CD4-positive, CD25-positive, alpha-beta regulatory T cell (primary cell): ENCODE measurements around the gene KDM7A. TPM values are rescaled to one million over a fixed set of nuclear protein-coding genes. Genes with fewer than 3 reads are reported as not detected.

ENCODE experiments used
- ATAC-seq, 2 donors: fragments of 150-1000 bp; cut with Tn5 transposase; one replicate each; pipeline ENCODE4 v1.10.0; 2021; ENCODE audit warnings: low read depth in 2 of 2, moderate number of reproducible peaks in 2 of 2, moderate library complexity in 1 of 2
- DNase-seq, 3 donors: peaks; one replicate each; pipeline versions ENCODE4 v3.0.0 to v3.0.0-alpha.2; 2012 to 2022; ENCODE audit warnings: mixed read lengths in 1 of 3
- H3K27ac ChIP-seq: one replicate; pipeline ENCODE4 v1.7.0; 2013; ENCODE audit warnings: mild to moderate bottlenecking, low read length; ENCODE audit not compliant: insufficient read depth, poor library complexity, severe bottlenecking
- H3K27me3 ChIP-seq: one replicate; pipeline ENCODE4 v1.7.0; 2013; ENCODE audit warnings: low read length; ENCODE audit not compliant: control insufficient read depth, insufficient read depth
- H3K36me3 ChIP-seq: one replicate; pipeline ENCODE4 v1.7.0; 2013; ENCODE audit warnings: mild to moderate bottlenecking, low read length, moderate library complexity; ENCODE audit not compliant: control insufficient read depth, insufficient read depth
- H3K4me1 ChIP-seq: 2 replicates; pipeline ENCODE4 v1.7.0; 2013; ENCODE audit warnings: mild to moderate bottlenecking, low read length; ENCODE audit not compliant: insufficient read depth, control insufficient read depth, poor library complexity, severe bottlenecking
- H3K4me3 ChIP-seq: one replicate; pipeline ENCODE4 v1.7.0; 2013; ENCODE audit warnings: low read depth, mild to moderate bottlenecking, low read length, moderate library complexity
- H3K9me3 ChIP-seq, 2 experiments: 1 replicate in 1 of 2; 2 replicates in 1 of 2; pipeline ENCODE4 v1.7.0; 2013; ENCODE audit warnings: low read length in 2 of 2, mild to moderate bottlenecking in 1 of 2, moderate library complexity in 1 of 2; ENCODE audit not compliant: control insufficient read depth in 2 of 2
- H3K27ac Mint-ChIP-seq, 3 donors: one replicate each; pipeline ENCODE4 v1.8.0; 2020 to 2022; ENCODE audit warnings: mild to moderate bottlenecking in 3 of 3, mixed read lengths in 3 of 3, moderate library complexity in 2 of 3
- H3K27me3 Mint-ChIP-seq: one replicate; pipeline ENCODE4 v1.8.0; 2022; ENCODE audit warnings: mild to moderate bottlenecking, mixed read lengths
- H3K36me3 Mint-ChIP-seq: one replicate; pipeline ENCODE4 v1.8.0; 2020; ENCODE audit warnings: mixed read lengths
- H3K4me1 Mint-ChIP-seq, 4 donors: one replicate each; pipeline ENCODE4 v1.8.0; 2020 to 2022; ENCODE audit warnings: mixed read lengths in 4 of 4, mild to moderate bottlenecking in 1 of 4
- H3K4me3 Mint-ChIP-seq, 4 donors: one replicate each; pipeline ENCODE4 v1.8.0; 2020 to 2022; ENCODE audit warnings: mild to moderate bottlenecking in 4 of 4, mixed read lengths in 4 of 4, moderate library complexity in 3 of 4
- H3K9me3 Mint-ChIP-seq, 7 donors: one replicate each; pipeline ENCODE4 v1.8.0; 2020 to 2022; ENCODE audit warnings: mixed read lengths in 7 of 7, mild to moderate bottlenecking in 3 of 7, moderate library complexity in 2 of 7
- polyA plus RNA-seq, 4 donors: library from polyadenylated mRNA; unstranded; fragments of 300-500 nt; fragmentation: Illumina TruSeq; gene quantifications; one replicate each; pipeline ENCODE4 v1.2.3, GENCODE V29; 2021
- total RNA-seq: library from RNA; stranded (reverse); gene quantifications from one replicate; pipeline ENCODE4 v1.2.3, GENCODE V29; 2022

KDM7A gene
- total and polyA plus RNA-seq, 5 donors from 2014 or later, result 3.2 to 52.0 (median 4.0) TPM

DNA sequence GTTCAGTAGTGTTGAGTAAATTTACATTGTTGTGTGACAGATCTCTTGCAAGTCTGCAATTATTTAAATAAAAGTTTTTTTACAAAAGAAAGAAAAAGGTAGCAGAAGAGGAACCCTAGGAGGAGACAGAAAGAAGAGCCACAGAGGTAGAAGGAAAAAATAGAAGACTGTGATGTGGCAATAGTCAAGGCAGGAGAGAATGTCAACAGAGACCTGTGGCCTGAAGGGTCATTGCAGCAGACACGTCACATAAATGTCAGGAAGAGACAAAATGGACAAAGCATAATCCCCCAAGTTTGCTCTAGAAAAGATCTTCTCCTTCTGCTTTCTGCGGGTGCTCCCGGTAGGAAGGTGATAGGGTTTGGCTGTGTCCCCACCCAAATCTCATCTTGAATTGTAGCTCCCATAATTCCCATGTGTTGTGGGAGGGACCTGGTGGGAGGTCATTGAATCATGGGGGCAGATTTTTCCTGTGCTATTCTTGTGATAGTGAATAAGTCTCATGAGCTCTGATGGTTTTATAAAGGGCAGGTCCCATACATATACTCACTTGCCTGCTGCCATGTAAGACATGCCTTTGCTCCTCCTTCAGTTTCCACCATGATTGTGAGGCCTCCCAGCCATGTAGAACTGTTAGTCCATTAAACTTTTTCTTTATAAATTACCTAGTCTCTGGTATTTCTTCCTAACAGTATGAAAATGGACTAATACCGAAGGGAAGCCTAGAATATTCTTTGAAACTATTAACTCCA is 41.1 kb upstream of the KDM7A start:
- Histone ChIP-seq H3K27me3 (no peaks in the 10 kb centered on the region), H3K4me1 (peaks cover 21% of the 10 kb centered on the region), H3K9me3 (peaks cover 0 to 2% of the 10 kb centered on the region in 2 experiments), H3K36me3 (no peaks in the 10 kb centered on the region), H3K27ac (no peak overlapping the region), H3K4me3 (no peak overlapping the region)
- Mint-ChIP-seq H3K27ac (no peak overlapping the region), H3K4me1 (peaks cover 0 to 36% (median 25%) of the 10 kb centered on the region in 4 donors), H3K27me3 (peaks cover 6% of the 10 kb centered on the region), H3K36me3 (peaks cover 4% of the 10 kb centered on the region), H3K4me3 (no peak overlapping the region), H3K9me3 (peaks cover 0 to 5% (median 0%) of the 10 kb centered on the region in 7 donors)
- DNase-seq (no peak), ATAC-seq (no peak)

DNA sequence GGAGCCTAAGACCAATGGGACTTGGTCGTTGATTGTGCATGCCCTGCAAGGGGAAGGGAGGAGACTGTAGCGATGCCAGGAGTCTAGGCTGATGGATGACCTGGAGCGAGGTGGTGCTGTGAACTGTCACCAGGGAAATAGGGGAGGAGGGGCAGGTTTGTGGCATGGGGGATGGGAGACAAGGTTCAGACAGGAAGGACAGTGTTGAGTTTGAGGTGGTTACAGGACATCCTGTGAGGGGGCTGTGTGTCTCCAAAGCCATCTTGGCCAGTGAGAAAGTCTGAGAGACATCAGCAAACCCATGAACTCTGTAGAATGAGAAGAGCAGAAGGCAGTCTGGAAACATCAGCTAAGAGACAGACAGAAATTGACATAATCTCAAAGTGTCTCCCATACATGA is 38.5 kb upstream of the KDM7A start:
- Mint-ChIP-seq H3K9me3 (peaks cover 0 to 5% (median 0%) of the 10 kb centered on the region in 7 donors), H3K4me3 (peak overlapping the region in 1 of 4 donors; percentile 6), H3K36me3 (peaks cover 4% of the 10 kb centered on the region), H3K4me1 (peaks cover 12 to 48% (median 40%) of the 10 kb centered on the region in 4 donors), H3K27me3 (peaks cover 6% of the 10 kb centered on the region), H3K27ac (peak overlapping the region in 2 of 3 donors; percentile 42 to 67)
- Histone ChIP-seq H3K36me3 (no peaks in the 10 kb centered on the region), H3K4me3 (no peak overlapping the region), H3K27me3 (no peaks in the 10 kb centered on the region), H3K27ac (no peak overlapping the region), H3K4me1 (peaks cover 43% of the 10 kb centered on the region), H3K9me3 (peaks cover 0 to 2% of the 10 kb centered on the region in 2 experiments)
- DNase-seq (peak in 1 of 3 donors; percentile 60), ATAC-seq (no peak)

DNA sequence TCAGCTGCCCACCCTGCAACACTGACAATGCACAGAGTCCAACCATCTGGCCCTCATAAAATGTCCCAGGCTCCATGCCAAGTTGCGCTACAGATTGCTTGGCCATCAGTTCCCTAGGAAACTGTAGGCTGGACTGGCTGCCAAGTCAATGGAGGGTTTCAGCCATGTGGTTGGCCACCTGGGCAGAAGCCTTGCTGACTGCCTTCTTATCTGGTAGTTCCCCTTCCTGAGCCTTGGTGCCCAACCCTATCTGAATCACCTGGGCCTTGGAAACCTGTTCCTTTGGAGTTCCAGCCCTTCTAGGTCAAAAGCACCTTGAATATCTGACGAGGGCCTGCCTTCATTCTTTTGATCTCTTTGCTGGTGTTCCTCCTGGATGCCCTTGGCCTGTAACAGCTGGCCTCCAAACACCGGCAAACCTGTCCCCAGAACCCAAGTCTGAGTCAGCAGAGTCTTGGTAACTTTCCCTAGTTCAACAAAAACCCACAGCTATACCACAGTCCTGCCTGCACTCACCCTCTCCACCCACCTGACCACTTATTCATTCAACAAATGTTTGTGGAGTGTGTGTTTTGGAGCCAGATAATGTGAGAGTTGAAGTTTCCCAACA is 37.4 kb upstream of the KDM7A start:
- Mint-ChIP-seq H3K36me3 (peaks cover 4% of the 10 kb centered on the region), H3K4me1 (peaks cover 19 to 57% (median 48%) of the 10 kb centered on the region in 4 donors), H3K4me3 (peak overlapping the region in 1 of 4 donors; percentile 36), H3K27ac (peak overlapping the region in 1 of 3 donors; percentile 86), H3K27me3 (peaks cover 6% of the 10 kb centered on the region), H3K9me3 (peaks cover 0 to 5% (median 0%) of the 10 kb centered on the region in 7 donors)
- Histone ChIP-seq H3K9me3 (peaks cover 0 to 2% of the 10 kb centered on the region in 2 experiments), H3K27ac (no peak overlapping the region), H3K27me3 (no peaks in the 10 kb centered on the region), H3K4me3 (no peak overlapping the region), H3K4me1 (peaks cover 53% of the 10 kb centered on the region), H3K36me3 (no peaks in the 10 kb centered on the region)
- ATAC-seq (no peak), DNase-seq (no peak)

DNA sequence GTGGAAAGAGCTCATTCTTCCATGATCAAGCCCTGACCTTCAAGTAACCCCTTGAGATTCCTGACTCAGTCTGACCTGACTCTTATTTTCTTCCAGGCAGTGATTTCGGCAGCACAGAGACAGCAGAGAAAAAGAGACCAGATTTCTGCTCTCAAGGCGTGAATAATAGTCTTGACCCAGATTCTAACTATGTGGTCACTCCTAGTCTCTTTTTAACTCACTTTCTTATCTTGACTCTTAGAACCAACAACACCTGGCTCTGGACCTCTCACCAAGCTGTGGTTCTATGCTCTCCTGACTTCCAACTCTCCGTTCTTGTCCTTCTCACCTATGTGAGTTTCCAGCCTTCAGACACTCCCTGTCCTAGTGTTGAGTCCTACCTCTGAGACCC is 36.9 kb upstream of the KDM7A start:
- Histone ChIP-seq H3K36me3 (no peaks in the 10 kb centered on the region), H3K4me3 (no peak overlapping the region), H3K9me3 (peaks cover 0 to 2% of the 10 kb centered on the region in 2 experiments), H3K27me3 (no peaks in the 10 kb centered on the region), H3K27ac (no peak overlapping the region), H3K4me1 (peaks cover 56% of the 10 kb centered on the region)
- H3K4me3 Mint-ChIP-seq, result peak overlapping the region in 1 of 4 donors; percentile 36
- peak overlapping the region in 1 of 3 donors; percentile 86 for H3K27ac Mint-ChIP-seq
- DNase-seq (no peak), ATAC-seq (no peak)
- peaks cover 6% of the 10 kb centered on the region for H3K27me3 Mint-ChIP-seq
- H3K9me3 Mint-ChIP-seq, result peaks cover 0 to 5% (median 0%) of the 10 kb centered on the region in 7 donors
- peaks cover 4% of the 10 kb centered on the region for H3K36me3 Mint-ChIP-seq
- H3K4me1 Mint-ChIP-seq, result peaks cover 19 to 62% (median 48%) of the 10 kb centered on the region in 4 donors

DNA sequence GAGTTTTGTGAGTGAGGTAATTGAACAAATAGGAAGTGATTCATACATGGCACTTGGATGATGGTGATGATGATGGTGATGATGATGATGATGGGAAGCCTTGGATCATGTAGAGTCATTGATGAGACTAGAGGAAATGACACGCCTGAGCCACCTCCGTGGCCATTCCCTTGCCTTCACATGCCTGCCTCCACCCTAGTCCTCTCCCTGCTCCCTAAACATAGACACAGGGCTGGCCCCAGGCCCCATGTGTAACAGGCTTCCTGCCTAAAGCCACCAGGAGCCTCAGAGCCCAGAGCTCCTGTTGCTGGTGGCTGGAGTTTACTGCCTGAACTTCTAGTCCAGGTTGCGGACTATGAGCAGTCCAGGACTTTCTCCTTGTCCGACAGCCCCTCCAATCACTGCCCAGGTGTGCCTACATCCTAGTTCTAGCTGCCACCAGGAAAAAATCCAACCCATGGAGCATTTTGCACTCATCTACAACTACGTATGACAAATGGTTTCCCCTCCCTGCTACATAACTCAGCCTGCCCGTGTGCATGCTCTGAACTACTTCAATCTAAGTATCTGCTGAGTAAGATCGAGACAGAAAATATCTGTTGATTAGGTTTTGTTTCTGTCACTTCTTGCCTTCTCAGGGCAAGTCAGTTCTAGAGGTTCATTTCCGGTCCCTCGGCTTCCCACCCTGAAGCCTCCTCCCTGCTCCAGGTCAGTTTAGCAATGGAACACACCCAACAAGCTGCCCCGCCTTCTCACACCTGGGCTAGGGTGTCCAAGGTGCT is 35.5 kb upstream of the KDM7A start:
- Mint-ChIP-seq H3K27me3 (no peaks in the 10 kb centered on the region), H3K9me3 (peaks cover 0 to 3% (median 0%) of the 10 kb centered on the region in 7 donors), H3K4me1 (peaks cover 19 to 74% (median 55%) of the 10 kb centered on the region in 4 donors), H3K36me3 (no peaks in the 10 kb centered on the region), H3K4me3 (peak overlapping the region; percentile 54 to 79 (median 74)), H3K27ac (peak overlapping the region; percentile 88 to 98 (median 93))
- Histone ChIP-seq H3K9me3 (no peaks in the 10 kb centered on the region), H3K4me1 (peaks cover 64% of the 10 kb centered on the region), H3K27me3 (no peaks in the 10 kb centered on the region), H3K27ac (peak overlapping the region; percentile 62), H3K4me3 (peak overlapping the region; percentile 37), H3K36me3 (no peaks in the 10 kb centered on the region)
- ATAC-seq (peak; percentile 48 to 64), DNase-seq (peak in 2 of 3 donors; percentile 32 to 91)

DNA sequence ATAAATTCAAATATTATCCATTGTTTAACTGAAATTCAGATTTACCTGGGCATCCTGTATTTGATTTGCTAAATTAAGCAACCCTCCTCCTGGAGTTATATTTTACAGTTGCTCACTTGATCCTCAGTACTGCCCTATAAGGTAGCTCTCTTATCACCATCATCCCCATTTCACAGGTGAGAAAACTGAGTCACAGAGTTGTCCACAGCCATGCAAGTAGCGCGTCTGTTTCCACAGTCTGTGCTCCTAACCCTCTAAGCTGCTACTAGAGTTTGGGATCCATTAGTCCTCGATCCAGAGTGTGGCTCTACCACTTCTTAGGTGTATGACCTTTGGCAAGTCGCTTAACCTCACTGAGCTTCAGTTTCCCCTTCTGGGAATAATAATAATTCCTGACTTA is 34.9 kb upstream of the KDM7A start:
- H3K27ac ChIP-seq, result peak overlapping the region; percentile 62
- Mint-ChIP-seq H3K27ac (peak overlapping the region; percentile 88 to 98 (median 93)), H3K9me3 (peaks cover 0 to 3% (median 0%) of the 10 kb centered on the region in 7 donors), H3K4me1 (peaks cover 19 to 79% (median 59%) of the 10 kb centered on the region in 4 donors), H3K36me3 (no peaks in the 10 kb centered on the region), H3K4me3 (peak overlapping the region in 3 of 4 donors; percentile 54 to 79 (median 56)), H3K27me3 (no peaks in the 10 kb centered on the region)
- no peaks in the 10 kb centered on the region for H3K36me3 ChIP-seq
- peaks cover 65% of the 10 kb centered on the region for H3K4me1 ChIP-seq
- ATAC-seq (no peak), DNase-seq (no peak)
- H3K27me3 ChIP-seq, result no peaks in the 10 kb centered on the region
- H3K9me3 ChIP-seq, result no peaks in the 10 kb centered on the region
- H3K4me3 ChIP-seq, result peak overlapping the region; percentile 37

DNA sequence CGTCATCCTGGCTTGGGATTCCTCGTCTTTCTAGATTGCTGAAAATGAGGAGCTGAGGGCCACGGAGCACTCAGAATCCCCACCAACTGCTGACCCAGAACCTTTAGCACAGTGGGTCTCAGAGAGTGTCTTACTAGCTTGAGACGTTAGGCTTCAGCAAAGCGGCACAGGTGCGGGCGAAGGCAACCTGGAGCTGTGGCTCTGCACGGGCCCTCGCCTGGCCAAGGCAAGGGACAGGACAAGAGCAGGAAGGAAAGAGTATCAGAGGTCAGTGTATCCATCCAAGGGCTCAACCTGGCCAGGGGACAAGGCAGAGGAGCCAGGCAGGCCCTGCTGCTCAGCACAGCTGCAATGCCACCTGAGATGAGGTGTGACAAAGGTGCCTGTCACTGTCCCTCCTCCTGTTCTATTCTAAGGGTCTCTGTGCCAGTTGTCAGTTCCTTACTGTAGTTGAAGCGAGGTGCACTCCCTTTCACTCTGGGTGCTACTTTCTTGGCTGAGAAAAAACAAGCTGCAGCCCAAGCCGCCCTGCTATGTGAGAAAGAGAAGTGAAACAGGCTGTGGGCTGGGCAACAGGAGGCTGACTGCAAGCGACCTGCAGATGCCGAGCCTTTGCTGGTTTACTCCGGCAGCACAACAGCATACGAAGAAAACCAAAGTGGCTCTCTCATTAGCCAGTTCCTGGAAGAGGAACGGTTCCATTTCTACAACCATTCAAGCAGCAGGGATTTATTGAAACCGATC is 33.3 kb upstream of the KDM7A start:
- H3K36me3 ChIP-seq, result no peaks in the 10 kb centered on the region
- H3K4me1 ChIP-seq, result peaks cover 61% of the 10 kb centered on the region
- Mint-ChIP-seq H3K4me1 (peaks cover 19 to 74% (median 52%) of the 10 kb centered on the region in 4 donors), H3K27me3 (no peaks in the 10 kb centered on the region), H3K9me3 (peaks cover 0 to 3% (median 0%) of the 10 kb centered on the region in 7 donors), H3K27ac (peak overlapping the region; percentile 90 to 100 (median 98)), H3K4me3 (peak overlapping the region; percentile 48 to 85 (median 82)), H3K36me3 (no peaks in the 10 kb centered on the region)
- peak overlapping the region; percentile 60 for H3K4me3 ChIP-seq
- H3K27me3 ChIP-seq, result no peaks in the 10 kb centered on the region
- DNase-seq, result peak in 2 of 3 donors; percentile 42 to 95
- ATAC-seq, result peak; percentile 76 to 83
- peak overlapping the region; percentile 48 for H3K27ac ChIP-seq
- H3K9me3 ChIP-seq, result no peaks in the 10 kb centered on the region
